Neural cell (in vitro differentiated cells): ENCODE results near the gene DOK6. TPM values are rescaled to one million over a fixed set of nuclear protein-coding genes. Genes with fewer than 3 reads are reported as not detected.

Experiments used
- H2AFZ ChIP-seq: fragments of 200-600, 300-800 bp; sonication (generic), shearing (Covaris generic); 2 replicates; pipeline ENCODE4 v1.6.0; 2014; ENCODE audit warnings: low read depth, mild to moderate bottlenecking, antibody characterized with exemption, low read length, moderate library complexity
- H3F3A ChIP-seq: fragments of 200-600 bp; shearing (Covaris generic); 2 replicates; pipeline ENCODE4 v1.6.1; 2016; ENCODE audit warnings: mild to moderate bottlenecking, moderate library complexity, mixed read lengths, antibody characterized with exemption, low read length; ENCODE audit not compliant: insufficient read depth, poor library complexity, severe bottlenecking
- H3K27ac ChIP-seq: fragments of 200-600, 300-800 bp; sonication (generic), shearing (Covaris generic); 2 replicates; pipeline ENCODE4 v1.5.1; 2014; ENCODE audit warnings: mild to moderate bottlenecking, low read length, moderate library complexity
- H3K27me3 ChIP-seq: fragments of 300-800, 200-600 bp; sonication (generic), shearing (Covaris generic); 2 replicates; pipeline ENCODE4 v1.6.0; 2014; ENCODE audit warnings: mild to moderate bottlenecking, low read depth, low read length, moderate library complexity; ENCODE audit not compliant: insufficient read depth
- H3K36me3 ChIP-seq: fragments of 300-800, 200-600 bp; sonication (generic), shearing (Covaris generic); 2 replicates; pipeline ENCODE4 v1.5.1; 2014; ENCODE audit warnings: mild to moderate bottlenecking, antibody characterized with exemption, low read length, moderate library complexity; ENCODE audit not compliant: insufficient read depth
- H3K4me2 ChIP-seq: fragments of 300-800, 200-600 bp; sonication (generic), shearing (Covaris generic); 2 replicates; pipeline ENCODE4 v1.6.0; 2014; ENCODE audit warnings: mild to moderate bottlenecking, low read length
- H3K4me3 ChIP-seq: fragments of 300-800, 200-600 bp; sonication (generic), shearing (Covaris generic); 2 replicates; pipeline ENCODE4 v1.5.1; 2014; ENCODE audit warnings: mild to moderate bottlenecking, low read length, moderate library complexity
- H3K79me2 ChIP-seq: fragments of 200-600 bp; shearing (Covaris generic); replicated peaks from 2 replicates; pipeline ENCODE4 v1.6.0; 2014; ENCODE audit warnings: mild to moderate bottlenecking, low read length, moderate library complexity; ENCODE audit not compliant: insufficient read depth
- H3K9ac ChIP-seq: fragments of 300-800, 200-600 bp; sonication (generic), shearing (Covaris generic); 2 replicates; pipeline ENCODE4 v1.6.1; 2016; ENCODE audit warnings: mild to moderate bottlenecking, low read length, mixed read lengths
- H3K9me2 ChIP-seq: fragments of 200-600 bp; shearing (Covaris generic); 2 replicates; pipeline ENCODE4 v1.6.1; 2016; ENCODE audit warnings: mild to moderate bottlenecking, low read length, mixed read lengths; ENCODE audit not compliant: insufficient read depth
- H3K9me3 ChIP-seq: fragments of 200-600, 300-800 bp; sonication (generic), shearing (Covaris generic); 2 replicates; pipeline ENCODE4 v1.6.1; 2016; ENCODE audit warnings: mild to moderate bottlenecking, mixed run types, low read length, moderate library complexity, mixed read lengths
- H4K20me1 ChIP-seq: fragments of 200-600 bp; shearing (Covaris generic); 2 replicates; pipeline ENCODE4 v1.6.1; 2016; ENCODE audit warnings: mild to moderate bottlenecking, mixed run types; ENCODE audit not compliant: insufficient read depth
- CTCF ChIP-seq: fragments of 450-650 bp; IDR thresholded peaks from 2 replicates; pipeline ENCODE4 v1.5.1; 2014; ENCODE audit warnings: antibody characterized with exemption, mild to moderate bottlenecking, moderate library complexity; ENCODE audit not compliant: poor library complexity, severe bottlenecking
- EP300 ChIP-seq: fragments of 450-650 bp; conservative IDR thresholded peaks from 2 replicates; pipeline ENCODE4 v1.6.1; 2014; ENCODE audit warnings: antibody characterized with exemption, mild to moderate bottlenecking, moderate library complexity; ENCODE audit not compliant: poor library complexity, severe bottlenecking
- EZH2 ChIP-seq: fragments of 200-600, 300-800 bp; shearing (Covaris generic), sonication (generic); IDR thresholded peaks from 2 replicates; pipeline ENCODE4 v1.6.1; 2014; ENCODE audit warnings: antibody characterized with exemption, low read length, borderline replicate concordance, mild to moderate bottlenecking; ENCODE audit not compliant: insufficient read depth, poor library complexity, severe bottlenecking
- MXI1 ChIP-seq: fragments of 450-650 bp; conservative IDR thresholded peaks from 2 replicates; pipeline ENCODE4 v1.6.1; 2014; ENCODE audit warnings: antibody characterized with exemption, mild to moderate bottlenecking; ENCODE audit not compliant: poor library complexity, severe bottlenecking
- POLR2AphosphoS5 ChIP-seq: IDR thresholded peaks from 2 replicates; pipeline ENCODE4 v1.6.1; 2012
- RAD21 ChIP-seq: fragments of 450-650 bp; conservative IDR thresholded peaks from 2 replicates; pipeline ENCODE4 v1.6.1; 2014; ENCODE audit warnings: antibody characterized with exemption, mild to moderate bottlenecking, moderate library complexity
- SMC3 ChIP-seq: fragments of 450-650 bp; conservative IDR thresholded peaks from 2 replicates; pipeline ENCODE4 v1.6.1; 2014; ENCODE audit warnings: antibody characterized with exemption, mild to moderate bottlenecking, moderate library complexity; ENCODE audit not compliant: poor library complexity
- TAF1 ChIP-seq: IDR thresholded peaks from 2 replicates; pipeline ENCODE4 v1.6.1; 2012; ENCODE audit warnings: low read depth
- polyA plus RNA-seq: library from polyadenylated mRNA; depleted of rRNA; stranded (reverse); fragments of >200 nt; gene quantifications from 2 replicates; pipeline ENCODE4 v1.2.3, GENCODE V29; 2014
- TF ChIP-seq, protein P1 (sequence below): IDR thresholded peaks from 2 replicates; pipeline ENCODE4 v1.6.1; 2012; ENCODE audit warnings: borderline replicate concordance

Gene DOK6
- polyA plus RNA-seq, 1 donor from 2014 or later = 9.7 TPM

DNA sequence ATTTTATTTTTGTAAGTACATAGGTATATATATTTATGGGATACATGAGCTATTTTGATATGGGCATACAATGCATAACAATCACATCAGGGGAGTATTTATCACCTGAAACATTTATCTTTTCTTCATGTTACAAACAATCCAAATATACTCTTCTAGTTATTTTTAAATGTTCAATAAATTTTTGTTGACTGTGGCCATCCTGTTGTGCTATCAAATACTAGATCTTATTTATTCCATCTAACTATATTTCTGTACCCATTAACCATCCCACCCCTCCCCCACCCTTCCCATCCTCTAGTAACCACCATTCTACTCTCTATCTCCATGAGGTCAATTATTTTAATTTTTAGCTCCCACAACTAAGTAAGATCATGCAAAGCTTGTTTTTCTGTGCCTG lies 390.0 kb downstream of the DOK6 start:
- no peaks in the 10 kb centered on the region for H3K79me2 ChIP-seq
- H2AFZ ChIP-seq = no peak overlapping the region
- H3K27ac ChIP-seq = no peak overlapping the region
- TF ChIP-seq EZH2 = no peak
- TF ChIP-seq CTCF = no peak
- TF ChIP-seq, protein P1, sequence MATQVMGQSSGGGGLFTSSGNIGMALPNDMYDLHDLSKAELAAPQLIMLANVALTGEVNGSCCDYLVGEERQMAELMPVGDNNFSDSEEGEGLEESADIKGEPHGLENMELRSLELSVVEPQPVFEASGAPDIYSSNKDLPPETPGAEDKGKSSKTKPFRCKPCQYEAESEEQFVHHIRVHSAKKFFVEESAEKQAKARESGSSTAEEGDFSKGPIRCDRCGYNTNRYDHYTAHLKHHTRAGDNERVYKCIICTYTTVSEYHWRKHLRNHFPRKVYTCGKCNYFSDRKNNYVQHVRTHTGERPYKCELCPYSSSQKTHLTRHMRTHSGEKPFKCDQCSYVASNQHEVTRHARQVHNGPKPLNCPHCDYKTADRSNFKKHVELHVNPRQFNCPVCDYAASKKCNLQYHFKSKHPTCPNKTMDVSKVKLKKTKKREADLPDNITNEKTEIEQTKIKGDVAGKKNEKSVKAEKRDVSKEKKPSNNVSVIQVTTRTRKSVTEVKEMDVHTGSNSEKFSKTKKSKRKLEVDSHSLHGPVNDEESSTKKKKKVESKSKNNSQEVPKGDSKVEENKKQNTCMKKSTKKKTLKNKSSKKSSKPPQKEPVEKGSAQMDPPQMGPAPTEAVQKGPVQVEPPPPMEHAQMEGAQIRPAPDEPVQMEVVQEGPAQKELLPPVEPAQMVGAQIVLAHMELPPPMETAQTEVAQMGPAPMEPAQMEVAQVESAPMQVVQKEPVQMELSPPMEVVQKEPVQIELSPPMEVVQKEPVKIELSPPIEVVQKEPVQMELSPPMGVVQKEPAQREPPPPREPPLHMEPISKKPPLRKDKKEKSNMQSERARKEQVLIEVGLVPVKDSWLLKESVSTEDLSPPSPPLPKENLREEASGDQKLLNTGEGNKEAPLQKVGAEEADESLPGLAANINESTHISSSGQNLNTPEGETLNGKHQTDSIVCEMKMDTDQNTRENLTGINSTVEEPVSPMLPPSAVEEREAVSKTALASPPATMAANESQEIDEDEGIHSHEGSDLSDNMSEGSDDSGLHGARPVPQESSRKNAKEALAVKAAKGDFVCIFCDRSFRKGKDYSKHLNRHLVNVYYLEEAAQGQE = no peak
- no peak for TF ChIP-seq EP300
- TF ChIP-seq MXI1 = no peak
- no peak for TF ChIP-seq POLR2AphosphoS5
- TF ChIP-seq SMC3 = no peak
- no peak for TF ChIP-seq TAF1
- no peak for TF ChIP-seq RAD21
- H3K9me3 ChIP-seq = no peaks in the 10 kb centered on the region
- no peak overlapping the region for H3K9ac ChIP-seq
- H3K4me3 ChIP-seq = no peak overlapping the region
- H3F3A ChIP-seq = no peaks in the 10 kb centered on the region
- no peaks in the 10 kb centered on the region for H3K9me2 ChIP-seq
- H4K20me1 ChIP-seq = no peaks in the 10 kb centered on the region
- H3K4me2 ChIP-seq = no peak overlapping the region
- no peaks in the 10 kb centered on the region for H3K36me3 ChIP-seq
- no peaks in the 10 kb centered on the region for H3K27me3 ChIP-seq

DNA sequence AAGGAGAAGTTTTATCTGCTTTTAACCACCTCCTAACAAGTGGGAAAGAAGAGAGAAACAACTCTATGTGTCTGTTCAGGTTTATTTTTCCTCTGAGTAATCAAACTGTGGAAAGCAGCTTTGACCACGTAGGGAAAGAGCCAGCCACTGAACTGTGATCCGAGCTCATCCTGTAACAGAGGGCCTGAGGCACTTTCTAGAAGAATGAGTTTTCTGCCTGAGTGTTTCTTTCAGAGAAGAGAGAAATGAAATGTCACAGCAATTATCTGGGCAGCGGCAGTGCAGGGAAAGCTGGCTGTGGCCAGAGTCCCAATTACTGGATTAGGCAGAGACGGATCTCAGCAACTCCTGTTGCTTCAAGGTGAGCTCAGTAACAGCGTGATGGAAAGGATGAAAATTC lies 395.1 kb downstream of the DOK6 start:
- Histone ChIP-seq H3K9ac (no peak overlapping the region), H3K9me2 (no peaks in the 10 kb centered on the region), H3K36me3 (no peaks in the 10 kb centered on the region), H4K20me1 (no peaks in the 10 kb centered on the region), H3K79me2 (no peaks in the 10 kb centered on the region), H2AFZ (no peak overlapping the region), H3K4me3 (no peak overlapping the region), H3K27ac (no peak overlapping the region), H3K27me3 (no peaks in the 10 kb centered on the region), H3K9me3 (no peaks in the 10 kb centered on the region), H3K4me2 (no peak overlapping the region), H3F3A (no peaks in the 10 kb centered on the region)
- TF ChIP-seq POLR2AphosphoS5 (no peak), SMC3 (no peak), RAD21 (no peak), CTCF (no peak), TAF1 (no peak), EZH2 (no peak), MXI1 (no peak), EP300 (no peak)
- TF ChIP-seq, protein P1 = no peak
